ENCODE results near the gene SLC35D3.
"Not testable (repeated sequence)": the region's sequence is repeated elsewhere in the genome, so short reads cannot be mapped to it uniquely, and the experiment has no call there.

The SLC35D3 gene

GRCh38 chr6:136921936-136922684, at the start of gene SLC35D3:
Gene SLC35D3, plus strand, starts transcription at chr6:136922301. Its CDS starts 128 bp downstream, at chr6:136922429.
- no peak for DNase-seq

- no peak for DNase-seq
Observed at GRCh38 chr6:136873748-136874147, 48.4 kb upstream of the SLC35D3 start.

GRCh38 chr6:136876469-136876868, 45.6 kb upstream of the SLC35D3 start:
- DNase-seq = not testable (repeated sequence)

- no peak for DNase-seq
Observed at GRCh38 chr6:136880748-136881460, 41.2 kb upstream of the SLC35D3 start.

- DNase-seq = no peak
Observed at GRCh38 chr6:136886091-136886490, 36.0 kb upstream of the SLC35D3 start.

GRCh38 chr6:136887953-136888352, 34.1 kb upstream of the SLC35D3 start:
- no peak for DNase-seq

- no peak for DNase-seq
Observed at GRCh38 chr6:136889271-136890193, 32.6 kb upstream of the SLC35D3 start.

GRCh38 chr6:136890194-136890839, 31.8 kb upstream of the SLC35D3 start:
- no peak for DNase-seq

- DNase-seq = no peak
Observed at GRCh38 chr6:136890986-136891385, 31.1 kb upstream of the SLC35D3 start.

GRCh38 chr6:136893187-136893586, 28.9 kb upstream of the SLC35D3 start:
- DNase-seq = no peak

- no peak for DNase-seq
Observed at GRCh38 chr6:136895901-136896300, 26.2 kb upstream of the SLC35D3 start.

- no peak for DNase-seq
Observed at GRCh38 chr6:136897071-136897470, 25.0 kb upstream of the SLC35D3 start.

GRCh38 chr6:136901212-136901784, 20.8 kb upstream of the SLC35D3 start:
- DNase-seq = no peak

- DNase-seq = not testable (repeated sequence)
Observed at GRCh38 chr6:136904477-136904876, 17.6 kb upstream of the SLC35D3 start.

- no peak for DNase-seq
Observed at GRCh38 chr6:136914947-136915346, 7.2 kb upstream of the SLC35D3 start.

- no peak for DNase-seq
Observed at GRCh38 chr6:136918706-136919105, 3.4 kb upstream of the SLC35D3 start.

- no peak for DNase-seq
Observed at GRCh38 chr6:136920216-136920615, 1.9 kb upstream of the SLC35D3 start.

- DNase-seq = no peak
Observed at GRCh38 chr6:136920671-136921380, 1.3 kb upstream of the SLC35D3 start.

GRCh38 chr6:136921381-136921935, 643 bp upstream of the SLC35D3 start:
- no peak for DNase-seq

- no peak for DNase-seq
Observed at GRCh38 chr6:136922685-136923006, 545 bp downstream of the SLC35D3 start.
